DND-41 (cell line): ENCODE measurements around the gene GLTPD2.

Source experiments
- CTCF ChIP-seq: IDR thresholded peaks from 2 replicates; pipeline ENCODE4 v1.5.1; 2012; ENCODE audit warnings: borderline replicate concordance, low read length, moderate library complexity, mild to moderate bottlenecking; ENCODE audit not compliant: poor library complexity, severe bottlenecking; ENCODE audit errors: extremely low read depth
- EZH2 ChIP-seq: IDR thresholded peaks from 3 replicates; pipeline ENCODE4 v1.6.1; 2012; ENCODE audit warnings: borderline replicate concordance, low read depth, mild to moderate bottlenecking, moderate library complexity, low read length, inconsistent platforms; ENCODE audit not compliant: severe bottlenecking

- TF ChIP-seq CTCF (no peak), EZH2 (no peak)
Observed at GRCh38 chr17:4766723-4767122, 22.0 kb upstream of the GLTPD2 start.
